ENCODE results near the gene CCDC179. TPM values are rescaled to one million over a fixed set of nuclear protein-coding genes. Genes with fewer than 3 reads are reported as not detected.

CCDC179 gene
- total and polyA plus RNA-seq, 9 of the 15 experiments (the other 6 are each of a cell fraction or from before 2014, with no cell fraction given) = not detected

DNA sequence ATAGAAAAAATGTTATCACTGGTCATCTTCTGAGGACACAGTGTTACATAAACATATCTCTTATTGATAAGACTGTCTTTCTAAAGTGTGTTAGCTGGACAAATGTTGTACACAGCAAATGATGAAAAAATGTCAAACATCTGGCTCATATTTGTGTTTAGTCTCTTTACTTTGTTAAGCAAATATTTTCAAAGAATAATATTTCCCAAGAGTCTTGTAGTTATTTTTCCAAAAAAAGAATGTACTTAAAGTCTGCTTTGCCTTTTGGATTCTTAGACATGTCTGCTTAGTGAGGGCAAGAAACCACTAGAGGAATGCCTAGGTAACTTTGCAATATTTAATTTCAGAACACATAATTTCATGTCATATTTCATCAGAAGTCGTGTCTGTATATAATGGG lies 23.9 kb upstream of the CCDC179 start:
- BruUV-seq (replicated peaks) = no TSS peak
- H3K4me1 ChIP-seq (replicated peaks in 1 of 2; ENCODE audit: control insufficient read depth in 2 of 2, insufficient read depth in 2 of 2, low read length in 2 of 2) = no peaks in the 10 kb centered on the region
- H3K79me2 ChIP-seq (ENCODE audit: control insufficient read depth, insufficient read depth, low read length) = no peaks in the 10 kb centered on the region
- ATAC-seq (no peak), FAIRE-seq (no peak), DNase-seq (ENCODE audit: extremely low read depth in 1 of 4, low spot score in 3 of 4) (no peak)
- ChIA-PET CTCF (ENCODE audit: low intra/inter-chr PET ratio) (no interaction called here), POLR2A (no interaction called here)
- intact Hi-C loops (cut with micrococcal nuclease) = no loop called here
- no peaks in the 10 kb centered on the region for H3K9me3 ChIP-seq (replicated peaks; ENCODE audit: control insufficient read depth, insufficient read depth, low read depth, low read length)
- H4K20me1 ChIP-seq (replicated peaks; ENCODE audit: control insufficient read depth, insufficient read depth, low read length) = no peaks in the 10 kb centered on the region
- WGBS (ENCODE audit: insufficient coverage, low coverage, missing lambda C conversion rate) = 0% methylated on average over 1 of the region's 1 CpG
- no peak overlapping the region for H3K4me3 ChIP-seq
- in situ Hi-C loops (cut with MboI) = no loop called here
- H3K27ac ChIP-seq (ENCODE audit: extremely low read depth, low read depth, low read length) = no peak overlapping the region
- no peak overlapping the region for H2AFZ ChIP-seq (ENCODE audit: low read depth, low read length)
- no peaks in the 10 kb centered on the region for H3K9me1 ChIP-seq (ENCODE audit: control insufficient read depth, insufficient read depth, low read length)
- no peak for TF ChIP-seq ZNF764 (CRISPR knock-in tag; IDR thresholded peaks at IDR 0.05; ENCODE audit: low read depth)
- TF ChIP-seq ESRRB (CRISPR knock-in tag; IDR thresholded peaks at IDR 0.05; ENCODE audit: borderline replicate concordance) = no peak
- TF ChIP-seq CBFA2T3 (IDR thresholded peaks at IDR 0.05) = no peak
- TF ChIP-seq CHCHD3 (CRISPR knock-in tag; IDR thresholded peaks at IDR 0.05) = no peak
- TF ChIP-seq TEAD4 (IDR thresholded peaks at IDR 0.05; ENCODE audit: low read length) = no peak
- no peak for TF ChIP-seq TEAD4 (CRISPR knock-in tag; IDR thresholded peaks at IDR 0.05; ENCODE audit: borderline replicate concordance)
- no peak for TF ChIP-seq FOXP1 (CRISPR knock-in tag; IDR thresholded peaks at IDR 0.05)
- no peak for TF ChIP-seq RBBP5 (IDR thresholded peaks at IDR 0.05; ENCODE audit: borderline replicate concordance, insufficient read depth, low read length, poor library complexity, severe bottlenecking)
- TF ChIP-seq NFRKB (IDR thresholded peaks at IDR 0.05; ENCODE audit: low read depth) = no peak
- TF ChIP-seq CREB1 (IDR thresholded peaks at IDR 0.05) = no peak
- no peak for TF ChIP-seq CREB1 (CRISPR knock-in tag; IDR thresholded peaks at IDR 0.05)
- no peak for TF ChIP-seq IRF2 (CRISPR knock-in tag; IDR thresholded peaks at IDR 0.05)
- no peaks in the 10 kb centered on the region for H3K36me3 ChIP-seq (ENCODE audit: control insufficient read depth, insufficient read depth, low read length)
- H3K27me3 ChIP-seq (ENCODE audit: control insufficient read depth in 2 of 2, insufficient read depth in 2 of 2, low read length in 2 of 2) = no peaks in the 10 kb centered on the region
- no peak overlapping the region for H3K4me2 ChIP-seq (ENCODE audit: insufficient read depth, low read length)
- H3K9ac ChIP-seq (ENCODE audit: insufficient read depth in 1 of 2, low read depth in 2 of 2, low read length in 2 of 2) = no peak overlapping the region
